Measurements from ENCODE around the gene BSND. TPM values are rescaled to one million over a fixed set of nuclear protein-coding genes. Genes with fewer than 3 reads are reported as not detected.

Gene BSND
- total RNA-seq, 8 experiments from 2014 or later: 0.13 to 0.95 (median 0.29) TPM; not detected in 2

- WGBS, 10 experiments: 44 to 93% (median 84%) methylated on average over 1 to 7 of the region's 7 CpGs; no CpG with 5 or more reads in 1 of the 10 experiments
- ATAC-seq (replicated peaks in 6 of 8): peak in 3 of 8 experiments; percentile 19 to 51 (median 19)
- Histone ChIP-seq H3K4me3 (no peak overlapping the region), H3K4me1 (replicated peaks in 1 of 2) (no peaks in the 10 kb centered on the region), H3K27ac (no peak overlapping the region)
- in situ Hi-C loops (cut with MboI; ENCODE audit: low pct_unique_long_range_greater_than_20kb in 2 of 9, low sequenced_read_pairs in 9 of 9, unreplicated experiment in 9 of 9): no loop called here
Observed at GRCh38 chr1:54965624-54966340, 33.0 kb upstream of the BSND start.

GRCh38 chr1:54967372-54967771 lies 31.4 kb upstream of the BSND start:
- ATAC-seq (replicated peaks in 6 of 8): no peak
- H3K27ac ChIP-seq: no peak overlapping the region
- whole genome bisulfite sequencing, 10 experiments: 0 to 76% (median 63%) methylated on average over 1 to 5 of the region's 5 CpGs; no CpG with 5 or more reads in 3 of the 10 experiments
- no peaks in the 10 kb centered on the region for H3K4me1 ChIP-seq (replicated peaks in 1 of 2)
- H3K4me3 ChIP-seq: no peak overlapping the region
- in situ Hi-C loops (cut with MboI; ENCODE audit: low pct_unique_long_range_greater_than_20kb in 2 of 9, low sequenced_read_pairs in 9 of 9, unreplicated experiment in 9 of 9): no loop called here

DNA sequence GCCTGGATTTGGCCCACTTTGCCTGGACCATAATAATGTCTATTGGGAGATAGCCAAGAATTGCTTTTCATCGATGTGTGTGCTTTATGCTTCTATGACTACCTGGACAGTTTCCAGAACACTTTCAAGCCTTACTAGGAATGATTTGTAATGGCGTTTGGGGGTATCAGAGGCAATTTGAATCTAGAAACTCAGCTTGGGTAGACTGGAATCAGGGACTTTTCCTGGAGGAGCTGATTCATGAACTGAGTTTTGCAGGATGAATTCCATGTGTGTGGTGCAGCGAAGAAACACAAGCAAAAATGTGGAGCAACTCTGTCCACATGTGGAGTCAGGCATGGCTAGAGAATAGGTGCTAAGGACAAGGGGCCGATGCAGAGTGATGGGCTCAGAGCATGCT lies 30.2 kb upstream of the BSND start:
- whole genome bisulfite sequencing, 10 experiments: 11 to 100% (median 68%) methylated on average over 1 to 4 of the region's 4 CpGs; no CpG with 5 or more reads in 2 of the 10 experiments
- ATAC-seq (replicated peaks in 6 of 8): no peak
- Histone ChIP-seq H3K4me3 (no peak overlapping the region), H3K4me1 (replicated peaks in 1 of 2) (peaks cover 0 to 3% of the 10 kb centered on the region in 2 donors), H3K27ac (no peak overlapping the region)
- in situ Hi-C loops (cut with MboI; ENCODE audit: low pct_unique_long_range_greater_than_20kb in 2 of 9, low sequenced_read_pairs in 9 of 9, unreplicated experiment in 9 of 9): no loop called here

DNA sequence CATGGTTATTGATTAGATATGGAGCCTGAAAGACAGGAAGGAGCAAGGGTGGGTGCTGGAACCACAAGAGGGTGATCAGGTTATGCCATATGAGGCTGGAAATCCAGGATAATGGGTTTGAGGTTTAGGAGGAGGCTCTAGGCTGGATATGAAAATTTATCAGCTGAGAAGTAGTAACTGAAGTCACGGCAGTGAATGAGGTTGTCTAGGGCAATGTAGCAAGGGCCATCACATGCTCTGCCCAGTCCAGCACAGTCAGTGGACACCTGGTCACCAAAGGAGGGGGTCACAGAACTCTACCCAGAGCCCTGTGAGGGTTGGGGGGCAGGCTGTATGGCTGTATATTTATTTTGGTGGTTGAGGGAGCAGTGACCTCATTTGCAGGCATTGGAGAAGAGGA lies 28.9 kb upstream of the BSND start:
- 80 to 100% (median 83%) methylated on average over 1 of the region's 1 CpG; no CpG with 5 or more reads in 5 of the 10 experiments for WGBS, 10 experiments
- ATAC-seq (replicated peaks in 6 of 8): no peak
- in situ Hi-C loops (cut with MboI; ENCODE audit: low pct_unique_long_range_greater_than_20kb in 2 of 9, low sequenced_read_pairs in 9 of 9, unreplicated experiment in 9 of 9): no loop called here

GRCh38 chr1:54970901-54971300 lies 27.8 kb upstream of the BSND start:
- Histone ChIP-seq H3K27ac (no peak overlapping the region), H3K4me3 (no peak overlapping the region), H3K4me1 (replicated peaks in 1 of 2) (peaks cover 0 to 3% of the 10 kb centered on the region in 2 donors)
- no peak for ATAC-seq (replicated peaks in 6 of 8)
- in situ Hi-C loops (cut with MboI; ENCODE audit: low pct_unique_long_range_greater_than_20kb in 2 of 9, low sequenced_read_pairs in 9 of 9, unreplicated experiment in 9 of 9): no loop called here
- WGBS, 10 experiments: 57 to 90% (median 82%) methylated on average over 1 to 5 of the region's 5 CpGs; no CpG with 5 or more reads in 2 of the 10 experiments

More for the DNA sequence above, 28.9 kb upstream of the BSND start:
- Histone ChIP-seq H3K27ac (no peak overlapping the region), H3K4me3 (no peak overlapping the region), H3K4me1 (replicated peaks in 1 of 2) (peaks cover 0 to 3% of the 10 kb centered on the region in 2 donors)

DNA sequence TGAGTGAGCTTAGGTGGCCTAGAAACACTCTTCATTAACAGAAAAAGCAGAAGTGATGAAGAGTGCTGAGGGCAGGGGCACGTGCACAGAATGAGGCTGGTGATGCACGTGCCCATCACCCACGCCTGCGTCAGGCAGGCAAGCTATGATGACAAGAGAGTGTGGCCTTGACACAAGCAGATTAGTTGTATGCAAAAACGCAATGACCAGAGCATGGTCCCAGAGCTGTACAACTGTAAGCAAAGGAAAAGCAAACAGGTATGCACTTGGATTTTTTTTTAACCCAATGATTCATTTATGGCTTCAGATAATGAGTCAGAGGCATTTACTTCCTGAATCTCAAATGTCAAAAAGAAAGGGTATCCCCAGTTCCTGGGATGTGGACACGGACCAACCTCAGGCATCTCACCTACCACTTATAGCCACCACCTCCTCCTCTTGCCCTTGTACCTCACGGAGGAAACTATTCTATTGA lies 27.4 kb upstream of the BSND start:
- H3K27ac ChIP-seq: no peak overlapping the region
- in situ Hi-C loops (cut with MboI; ENCODE audit: low pct_unique_long_range_greater_than_20kb in 2 of 9, low sequenced_read_pairs in 9 of 9, unreplicated experiment in 9 of 9): no loop called here
- ATAC-seq (replicated peaks in 6 of 8): no peak
- 67 to 100% (median 76%) methylated on average over 1 to 7 of the region's 7 CpGs for WGBS, 10 experiments
- no peak overlapping the region for H3K4me3 ChIP-seq
- H3K4me1 ChIP-seq (replicated peaks in 1 of 2): peaks cover 0 to 3% of the 10 kb centered on the region in 2 donors

DNA sequence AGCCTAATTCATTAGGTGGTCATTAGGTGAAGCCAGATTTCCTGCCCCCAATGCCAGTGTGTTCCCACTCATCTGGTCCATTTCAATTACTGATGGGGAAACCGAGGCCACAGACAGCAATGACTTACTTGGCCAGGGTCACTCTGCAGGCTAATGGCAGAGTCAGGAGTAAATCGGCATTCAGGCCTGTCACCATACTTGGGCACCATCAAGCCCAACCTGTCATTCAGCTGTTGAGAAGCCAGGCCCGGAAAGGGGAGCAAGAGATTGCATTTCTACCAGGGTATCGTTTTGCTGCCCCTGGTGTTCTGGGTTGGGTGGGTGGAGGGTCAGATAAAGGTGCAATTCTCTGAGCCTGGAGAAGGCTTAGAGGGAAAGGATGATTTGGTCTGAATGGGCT lies 26.3 kb upstream of the BSND start:
- ATAC-seq (replicated peaks in 6 of 8): no peak
- no peak overlapping the region for H3K27ac ChIP-seq
- peaks cover 0 to 3% of the 10 kb centered on the region in 2 donors for H3K4me1 ChIP-seq (replicated peaks in 1 of 2)
- in situ Hi-C loops (cut with MboI; ENCODE audit: low pct_unique_long_range_greater_than_20kb in 2 of 9, low sequenced_read_pairs in 9 of 9, unreplicated experiment in 9 of 9): no loop called here
- no peak overlapping the region for H3K4me3 ChIP-seq
- 17 to 100% (median 83%) methylated on average over 1 to 4 of the region's 4 CpGs; no CpG with 5 or more reads in 4 of the 10 experiments for WGBS, 10 experiments

GRCh38 chr1:54973205-54973921 lies 25.4 kb upstream of the BSND start:
- 0 to 80% (median 35%) methylated on average over 1 to 5 of the region's 5 CpGs; no CpG with 5 or more reads in 1 of the 10 experiments for WGBS, 10 experiments
- H3K4me3 ChIP-seq: no peak overlapping the region
- H3K4me1 ChIP-seq (replicated peaks in 1 of 2): peaks cover 0 to 3% of the 10 kb centered on the region in 2 donors
- no peak overlapping the region for H3K27ac ChIP-seq
- in situ Hi-C loops (cut with MboI; ENCODE audit: low pct_unique_long_range_greater_than_20kb in 2 of 9, low sequenced_read_pairs in 9 of 9, unreplicated experiment in 9 of 9): no loop called here
- peak; percentile 84 to 97 (median 96) for ATAC-seq (replicated peaks in 6 of 8)

- in situ Hi-C loops (cut with MboI; ENCODE audit: low pct_unique_long_range_greater_than_20kb in 2 of 9, low sequenced_read_pairs in 9 of 9, unreplicated experiment in 9 of 9): no loop called here
- Histone ChIP-seq H3K4me1 (replicated peaks in 1 of 2) (peaks cover 0 to 7% of the 10 kb centered on the region in 2 donors), H3K4me3 (no peak overlapping the region), H3K27ac (no peak overlapping the region)
- no peak for ATAC-seq (replicated peaks in 6 of 8)
- WGBS, 10 experiments: 55 to 100% (median 63%) methylated on average over 1 to 4 of the region's 4 CpGs; no CpG with 5 or more reads in 4 of the 10 experiments
Observed at GRCh38 chr1:54975356-54976108, 23.2 kb upstream of the BSND start.

DNA sequence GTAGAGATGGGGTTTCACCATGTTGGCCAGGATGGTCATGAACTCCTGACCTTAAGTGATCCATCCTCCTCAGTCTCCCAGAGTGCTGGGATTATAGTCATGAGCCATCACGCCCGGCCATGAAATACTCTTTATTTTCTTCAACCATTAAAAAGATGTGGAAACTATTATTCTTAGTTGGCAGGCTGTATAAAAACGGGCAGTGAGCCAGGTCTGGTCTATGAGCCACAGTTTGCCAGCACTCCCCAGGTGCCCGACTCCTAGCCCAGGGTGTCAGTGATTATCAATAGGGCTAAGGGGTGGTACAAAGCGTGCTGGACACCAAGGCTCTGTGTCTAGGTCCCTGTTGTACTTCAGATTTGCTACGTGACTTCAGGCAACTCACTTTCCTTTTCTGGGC lies 22.0 kb upstream of the BSND start:
- no peak for ATAC-seq (replicated peaks in 6 of 8)

GRCh38 chr1:54977533-54978297 lies 21.0 kb upstream of the BSND start:
- 63 to 100% (median 95%) methylated on average over 1 to 5 of the region's 5 CpGs; no CpG with 5 or more reads in 2 of the 10 experiments for WGBS, 10 experiments
- in situ Hi-C loops (cut with MboI; ENCODE audit: low pct_unique_long_range_greater_than_20kb in 2 of 9, low sequenced_read_pairs in 9 of 9, unreplicated experiment in 9 of 9): no loop called here

More for the DNA sequence above, 22.0 kb upstream of the BSND start:
- 49 to 100% (median 81%) methylated on average over 1 to 6 of the region's 6 CpGs; no CpG with 5 or more reads in 2 of the 10 experiments for WGBS, 10 experiments
- Histone ChIP-seq H3K4me1 (replicated peaks in 1 of 2) (peaks cover 0 to 7% of the 10 kb centered on the region in 2 donors), H3K27ac (no peak overlapping the region), H3K4me3 (no peak overlapping the region)
- in situ Hi-C loops (cut with MboI; ENCODE audit: low pct_unique_long_range_greater_than_20kb in 2 of 9, low sequenced_read_pairs in 9 of 9, unreplicated experiment in 9 of 9): no loop called here

More at GRCh38 chr1:54977533-54978297, 21.0 kb upstream of the BSND start:
- Histone ChIP-seq H3K4me1 (replicated peaks in 1 of 2) (peaks cover 0 to 7% of the 10 kb centered on the region in 2 donors), H3K4me3 (no peak overlapping the region), H3K27ac (no peak overlapping the region)
- ATAC-seq (replicated peaks in 6 of 8): no peak
